Caco-2 (cell line): Measurements from ENCODE around the gene TRAF7. TPM values are rescaled to one million over a fixed set of nuclear protein-coding genes. Genes with fewer than 3 reads are reported as not detected.
A peak's percentile ranks its signal among the peaks of the same experiment; 100 is the strongest.

Experiments
- BruUV-seq: library from RNA; stranded (reverse); fragments of 400-500 nt; replicated peaks from 2 replicates; lab custom pipeline; 2021; lab: Mats Ljungman, UMichigan
- CTCF ChIA-PET: fragments of 300-600 bp; sonication (Branson Sonifier 250); formaldehyde crosslinking; loops from one replicate; lab custom pipeline; 2022; ENCODE audit warnings: antibody characterized with exemption; lab: Charles Lee
- POLR2A ChIA-PET: fragments of 300-600 bp; sonication (Branson Sonifier 250); formaldehyde crosslinking; loops from one replicate; lab custom pipeline; 2022; ENCODE audit warnings: antibody characterized with exemption; lab: Charles Lee
- DNase-seq, 2 experiments: peaks; one replicate each; pipeline versions ENCODE4 v3.0.0 to v3.0.0-alpha.2; 2020 to 2022
- H3K27me3 ChIP-seq: replicated peaks from 2 replicates; pipeline ENCODE4 v1.6.0; 2011; ENCODE audit warnings: low read length; ENCODE audit not compliant: control insufficient read depth, insufficient read depth
- H3K36me3 ChIP-seq: 2 replicates; pipeline ENCODE4 v1.5.1; 2011; ENCODE audit warnings: low read length; ENCODE audit not compliant: control insufficient read depth, insufficient read depth
- H3K4me1 ChIP-seq: fragments of 250-450 bp; sonication (Bioruptor Pico); 2 replicates; pipeline ENCODE4 v1.5.1; 2020; ENCODE audit warnings: mild to moderate bottlenecking
- H3K4me3 ChIP-seq: 2 replicates; pipeline ENCODE4 v1.5.1; 2011; ENCODE audit warnings: low read depth, mild to moderate bottlenecking, control low read depth, low read length
- H3K9me3 ChIP-seq: fragments of 250-450 bp; sonication (Bioruptor Pico); 2 replicates; pipeline ENCODE4 v1.5.1; 2020; ENCODE audit warnings: mild to moderate bottlenecking, moderate library complexity
- H3K27ac Mint-ChIP-seq: one replicate; pipeline ENCODE4 v1.8.0; 2022; ENCODE audit warnings: mixed read lengths; ENCODE audit not compliant: unreplicated experiment
- H3K27me3 Mint-ChIP-seq: one replicate; pipeline ENCODE4 v1.8.0; 2022; ENCODE audit warnings: mixed read lengths; ENCODE audit not compliant: insufficient read depth, unreplicated experiment
- H3K36me3 Mint-ChIP-seq: one replicate; pipeline ENCODE4 v1.8.0; 2022; ENCODE audit warnings: mild to moderate bottlenecking, mixed read lengths; ENCODE audit not compliant: insufficient read depth, unreplicated experiment
- H3K4me1 Mint-ChIP-seq: one replicate; pipeline ENCODE4 v1.8.0; 2022; ENCODE audit warnings: low read depth, mixed read lengths; ENCODE audit not compliant: unreplicated experiment
- H3K4me3 Mint-ChIP-seq: one replicate; pipeline ENCODE4 v1.8.0; 2022; ENCODE audit warnings: mild to moderate bottlenecking, moderate library complexity, mixed read lengths; ENCODE audit not compliant: unreplicated experiment
- H3K9me3 Mint-ChIP-seq: one replicate; pipeline ENCODE4 v1.8.0; 2022; ENCODE audit warnings: mixed read lengths; ENCODE audit not compliant: unreplicated experiment
- CTCF ChIP-seq, 2 experiments: fragments of 200-600 bp in 1 of 2; IDR thresholded peaks; 1 replicate in 1 of 2; 2 replicates in 1 of 2; pipeline versions ENCODE4 v1.5.1 to v1.8.0; 2011 to 2022; ENCODE audit warnings: antibody characterized with exemption in 1 of 2, control low read depth in 1 of 2, inconsistent platforms in 1 of 2, low read depth in 1 of 2, low read length in 1 of 2, mild to moderate bottlenecking in 1 of 2, moderate library complexity in 1 of 2; ENCODE audit not compliant: insufficient read depth in 1 of 2, severe bottlenecking in 1 of 2, unreplicated experiment in 1 of 2
- intact Hi-C: fragments of 100-400 bp; cut with micrococcal nuclease; formaldehyde crosslinking; loops from one replicate; pipeline ENCODE4 v1.10.0; 2022; ENCODE audit not compliant: unreplicated experiment
- total RNA-seq: library from RNA; stranded (reverse); gene quantifications from 2 replicates; pipeline ENCODE4 v1.2.3, GENCODE V29; 2022

The TRAF7 gene
- total RNA-seq, 1 experiment from 2014 or later: 66.3 TPM

DNA sequence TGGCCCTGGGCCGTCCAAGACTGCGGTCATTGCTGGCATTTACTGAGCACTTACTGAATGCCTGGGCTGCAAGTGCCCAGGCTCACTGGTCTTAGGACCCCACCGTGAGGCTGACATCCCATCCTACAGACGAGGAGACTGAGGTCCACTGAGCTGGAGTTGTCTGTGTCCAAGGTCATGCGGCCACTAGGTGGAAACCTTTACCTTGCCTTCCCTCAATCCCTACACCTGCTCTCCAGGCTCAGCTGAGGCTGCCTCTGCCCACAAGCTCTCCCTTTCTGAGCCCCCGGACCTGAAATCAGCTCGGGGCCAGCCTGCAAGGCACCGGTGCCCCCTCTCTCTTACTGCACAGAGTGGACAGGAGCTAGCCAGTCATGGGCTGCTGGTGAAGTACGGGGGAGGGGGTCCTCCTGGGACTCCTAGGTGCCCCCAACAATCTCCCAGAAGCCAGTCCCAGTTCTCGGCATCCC lies 39.3 kb downstream of the TRAF7 start:
- H3K36me3 ChIP-seq: no peaks in the 10 kb centered on the region; the same call in 1 of the 2 replicates
- no peak overlapping the region for H3K27ac Mint-ChIP-seq
- H3K36me3 Mint-ChIP-seq: no peaks in the 10 kb centered on the region
- no peaks in the 10 kb centered on the region for H3K27me3 ChIP-seq
- no peaks in the 10 kb centered on the region for H3K4me1 Mint-ChIP-seq
- no peaks in the 10 kb centered on the region for H3K9me3 ChIP-seq
- peaks cover 9% of the 10 kb centered on the region for H3K4me1 ChIP-seq
- peak; percentile 70 to 73 for DNase-seq
- ChIA-PET CTCF (interaction anchor here (0.7 to 3.8 kb wide), 10 partner anchors 10 to 306 kb away, joined by 3 to 29 read pairs (median 4); partner anchors contain the start of genes BRICD5, ECI1 and PGP), POLR2A (interaction anchor here (0.7 to 1.5 kb wide), 4 partner anchors 39 to 273 kb away, joined by 3 to 12 read pairs (median 9); partner anchors contain the start of genes ECI1 and TRAF7)
- peak overlapping the region; percentile 63 for H3K4me3 Mint-ChIP-seq
- H3K4me3 ChIP-seq: peak overlapping the region; percentile 49
- no peaks in the 10 kb centered on the region for H3K27me3 Mint-ChIP-seq
- H3K9me3 Mint-ChIP-seq: no peaks in the 10 kb centered on the region
- peak in 1 of 2 experiments; percentile 49 for TF ChIP-seq CTCF (IDR thresholded peaks at IDR 0.05; ENCODE audit: insufficient read depth in 1 of 2, low read depth in 1 of 2, low read length in 1 of 2, severe bottlenecking in 1 of 2, unreplicated experiment in 1 of 2)
- intact Hi-C loops: loop anchor here (2.0 kb wide), 2 partner anchors 58 to 306 kb away; no protein-coding TSS in a partner anchor
- no TSS peak for BruUV-seq

DNA sequence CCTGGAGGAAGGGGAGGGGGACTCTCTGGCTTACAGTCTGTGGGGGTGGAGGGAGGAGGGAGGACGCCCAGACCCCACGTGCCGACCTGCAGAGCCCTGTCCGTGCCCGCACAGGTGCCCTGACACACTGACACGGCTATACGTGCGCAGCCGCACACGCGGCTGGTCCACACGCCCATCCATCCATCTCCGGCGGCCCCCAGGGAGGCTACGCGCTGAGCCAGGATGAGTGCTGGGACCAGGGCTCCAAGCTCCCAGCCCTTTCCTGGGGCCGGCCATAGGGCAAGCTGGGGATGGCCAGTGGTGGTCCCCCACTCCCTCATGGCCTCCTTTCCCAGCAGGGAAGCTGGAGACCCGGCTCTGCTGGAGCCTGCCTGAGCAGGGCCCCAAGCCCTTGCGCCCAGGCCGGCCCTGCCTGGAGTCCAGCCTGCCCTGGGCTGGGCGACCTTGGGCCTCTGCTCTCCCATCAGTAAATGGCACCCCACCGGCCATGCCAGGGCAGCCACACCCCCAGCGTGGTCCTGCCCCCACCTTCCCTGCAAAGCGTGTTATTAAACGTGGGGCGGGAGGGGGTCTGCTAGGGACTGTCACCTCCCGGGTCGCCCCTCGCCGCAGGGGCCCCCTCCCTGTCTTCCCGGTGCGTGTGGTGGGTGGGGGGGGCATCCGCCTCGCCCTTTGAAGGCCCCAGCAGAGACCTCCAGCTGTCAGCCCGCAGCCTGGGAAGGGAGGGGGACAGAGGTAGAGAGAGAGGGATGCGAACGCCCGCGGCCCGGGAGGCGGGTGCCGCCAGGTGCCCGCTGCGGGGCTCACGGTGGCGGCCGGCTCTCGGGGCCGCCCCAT lies 40.0 kb downstream of the TRAF7 start:
- POLR2A ChIA-PET: interaction anchor here (0.7 to 1.5 kb wide), 3 partner anchors 40 to 273 kb away, joined by 8 to 12 read pairs (median 10); partner anchors contain the start of genes ECI1 and TRAF7
- BruUV-seq: no TSS peak
- DNase-seq: no peak
- Histone ChIP-seq H3K4me1 (peaks cover 9% of the 10 kb centered on the region), H3K27me3 (no peaks in the 10 kb centered on the region), H3K36me3 (no peaks in the 10 kb centered on the region; the same call in 1 of the 2 replicates), H3K9me3 (no peaks in the 10 kb centered on the region), H3K4me3 (peak overlapping the region; percentile 49)
- Mint-ChIP-seq H3K4me3 (peak overlapping the region; percentile 63), H3K27me3 (no peaks in the 10 kb centered on the region), H3K27ac (no peak overlapping the region), H3K4me1 (no peaks in the 10 kb centered on the region), H3K9me3 (no peaks in the 10 kb centered on the region), H3K36me3 (no peaks in the 10 kb centered on the region)
- intact Hi-C loops: loop anchor here (2.0 kb wide), 2 partner anchors 57 to 305 kb away; no protein-coding TSS in a partner anchor
- TF ChIP-seq CTCF (IDR thresholded peaks at IDR 0.05; ENCODE audit: insufficient read depth in 1 of 2, low read depth in 1 of 2, low read length in 1 of 2, severe bottlenecking in 1 of 2, unreplicated experiment in 1 of 2): no peak
- CTCF ChIA-PET: interaction anchor here (0.7 to 3.8 kb wide), 9 partner anchors 10 to 305 kb away, joined by 3 to 29 read pairs (median 4); partner anchors contain the start of genes ECI1 and PGP
